Measurements from ENCODE around the gene GCN1.

GCN1 gene

GRCh38 chr12:120145164-120145563 lies 49.4 kb downstream of the GCN1 start:
- no peaks in the 10 kb centered on the region for H3K27me3 ChIP-seq (ENCODE audit: insufficient read depth, poor library complexity, severe bottlenecking)
- H3K4me3 ChIP-seq (replicated peaks; ENCODE audit: insufficient read depth, low read length): no peak overlapping the region
- TF ChIP-seq, protein P1, sequence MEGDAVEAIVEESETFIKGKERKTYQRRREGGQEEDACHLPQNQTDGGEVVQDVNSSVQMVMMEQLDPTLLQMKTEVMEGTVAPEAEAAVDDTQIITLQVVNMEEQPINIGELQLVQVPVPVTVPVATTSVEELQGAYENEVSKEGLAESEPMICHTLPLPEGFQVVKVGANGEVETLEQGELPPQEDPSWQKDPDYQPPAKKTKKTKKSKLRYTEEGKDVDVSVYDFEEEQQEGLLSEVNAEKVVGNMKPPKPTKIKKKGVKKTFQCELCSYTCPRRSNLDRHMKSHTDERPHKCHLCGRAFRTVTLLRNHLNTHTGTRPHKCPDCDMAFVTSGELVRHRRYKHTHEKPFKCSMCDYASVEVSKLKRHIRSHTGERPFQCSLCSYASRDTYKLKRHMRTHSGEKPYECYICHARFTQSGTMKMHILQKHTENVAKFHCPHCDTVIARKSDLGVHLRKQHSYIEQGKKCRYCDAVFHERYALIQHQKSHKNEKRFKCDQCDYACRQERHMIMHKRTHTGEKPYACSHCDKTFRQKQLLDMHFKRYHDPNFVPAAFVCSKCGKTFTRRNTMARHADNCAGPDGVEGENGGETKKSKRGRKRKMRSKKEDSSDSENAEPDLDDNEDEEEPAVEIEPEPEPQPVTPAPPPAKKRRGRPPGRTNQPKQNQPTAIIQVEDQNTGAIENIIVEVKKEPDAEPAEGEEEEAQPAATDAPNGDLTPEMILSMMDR (IDR thresholded peaks at IDR 0.05; ENCODE audit: insufficient read depth, low read length): no peak
- no peak for TF ChIP-seq GABPA (IDR thresholded peaks at IDR 0.05; ENCODE audit: low read depth)
- no peak for TF ChIP-seq POLR2AphosphoS5 (IDR thresholded peaks at IDR 0.05; ENCODE audit: low read depth)
- TF ChIP-seq, protein P2, sequence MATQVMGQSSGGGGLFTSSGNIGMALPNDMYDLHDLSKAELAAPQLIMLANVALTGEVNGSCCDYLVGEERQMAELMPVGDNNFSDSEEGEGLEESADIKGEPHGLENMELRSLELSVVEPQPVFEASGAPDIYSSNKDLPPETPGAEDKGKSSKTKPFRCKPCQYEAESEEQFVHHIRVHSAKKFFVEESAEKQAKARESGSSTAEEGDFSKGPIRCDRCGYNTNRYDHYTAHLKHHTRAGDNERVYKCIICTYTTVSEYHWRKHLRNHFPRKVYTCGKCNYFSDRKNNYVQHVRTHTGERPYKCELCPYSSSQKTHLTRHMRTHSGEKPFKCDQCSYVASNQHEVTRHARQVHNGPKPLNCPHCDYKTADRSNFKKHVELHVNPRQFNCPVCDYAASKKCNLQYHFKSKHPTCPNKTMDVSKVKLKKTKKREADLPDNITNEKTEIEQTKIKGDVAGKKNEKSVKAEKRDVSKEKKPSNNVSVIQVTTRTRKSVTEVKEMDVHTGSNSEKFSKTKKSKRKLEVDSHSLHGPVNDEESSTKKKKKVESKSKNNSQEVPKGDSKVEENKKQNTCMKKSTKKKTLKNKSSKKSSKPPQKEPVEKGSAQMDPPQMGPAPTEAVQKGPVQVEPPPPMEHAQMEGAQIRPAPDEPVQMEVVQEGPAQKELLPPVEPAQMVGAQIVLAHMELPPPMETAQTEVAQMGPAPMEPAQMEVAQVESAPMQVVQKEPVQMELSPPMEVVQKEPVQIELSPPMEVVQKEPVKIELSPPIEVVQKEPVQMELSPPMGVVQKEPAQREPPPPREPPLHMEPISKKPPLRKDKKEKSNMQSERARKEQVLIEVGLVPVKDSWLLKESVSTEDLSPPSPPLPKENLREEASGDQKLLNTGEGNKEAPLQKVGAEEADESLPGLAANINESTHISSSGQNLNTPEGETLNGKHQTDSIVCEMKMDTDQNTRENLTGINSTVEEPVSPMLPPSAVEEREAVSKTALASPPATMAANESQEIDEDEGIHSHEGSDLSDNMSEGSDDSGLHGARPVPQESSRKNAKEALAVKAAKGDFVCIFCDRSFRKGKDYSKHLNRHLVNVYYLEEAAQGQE (IDR thresholded peaks at IDR 0.05; ENCODE audit: insufficient replicate concordance, low read depth): no peak
- no peak for TF ChIP-seq SPI1 (IDR thresholded peaks at IDR 0.05; ENCODE audit: borderline replicate concordance, low read depth)
- no peak for DNase-seq (ENCODE audit: low read depth in 1 of 2, low spot score in 1 of 2)
- no peak overlapping the region for H3K27ac ChIP-seq (replicated peaks)

DNA sequence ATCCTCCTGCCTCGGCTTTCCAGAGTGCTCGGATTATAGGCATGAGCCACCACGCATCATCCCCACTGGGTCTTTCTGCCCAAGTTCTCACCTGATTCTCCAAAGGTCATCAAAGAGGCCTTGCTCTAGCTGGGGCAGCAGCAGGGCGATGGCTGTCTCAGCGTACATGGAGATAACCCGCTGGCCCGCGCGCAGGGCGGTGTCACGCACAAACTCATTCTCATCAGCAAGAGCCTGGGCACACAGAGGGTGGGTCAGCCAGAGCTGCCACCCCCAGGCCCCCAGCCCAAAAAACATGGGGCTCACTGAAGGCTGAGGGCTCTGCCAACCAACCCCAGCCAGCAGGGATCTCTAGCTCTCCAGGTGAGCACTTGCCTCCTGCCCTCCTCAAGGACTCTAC lies 50.3 kb downstream of the GCN1 start:
- TF ChIP-seq, protein P1 (IDR thresholded peaks at IDR 0.05; ENCODE audit: insufficient read depth, low read length): no peak
- TF ChIP-seq, protein P2 (IDR thresholded peaks at IDR 0.05; ENCODE audit: insufficient replicate concordance, low read depth): no peak
- TF ChIP-seq SPI1 (IDR thresholded peaks at IDR 0.05; ENCODE audit: borderline replicate concordance, low read depth): no peak
- TF ChIP-seq GABPA (IDR thresholded peaks at IDR 0.05; ENCODE audit: low read depth): no peak
- TF ChIP-seq POLR2AphosphoS5 (IDR thresholded peaks at IDR 0.05; ENCODE audit: low read depth): no peak
- DNase-seq (ENCODE audit: low read depth in 1 of 2, low spot score in 1 of 2): no peak
- Histone ChIP-seq H3K27me3 (ENCODE audit: insufficient read depth, poor library complexity, severe bottlenecking) (no peaks in the 10 kb centered on the region), H3K27ac (replicated peaks) (no peak overlapping the region), H3K4me3 (replicated peaks; ENCODE audit: insufficient read depth, low read length) (no peak overlapping the region)

DNA sequence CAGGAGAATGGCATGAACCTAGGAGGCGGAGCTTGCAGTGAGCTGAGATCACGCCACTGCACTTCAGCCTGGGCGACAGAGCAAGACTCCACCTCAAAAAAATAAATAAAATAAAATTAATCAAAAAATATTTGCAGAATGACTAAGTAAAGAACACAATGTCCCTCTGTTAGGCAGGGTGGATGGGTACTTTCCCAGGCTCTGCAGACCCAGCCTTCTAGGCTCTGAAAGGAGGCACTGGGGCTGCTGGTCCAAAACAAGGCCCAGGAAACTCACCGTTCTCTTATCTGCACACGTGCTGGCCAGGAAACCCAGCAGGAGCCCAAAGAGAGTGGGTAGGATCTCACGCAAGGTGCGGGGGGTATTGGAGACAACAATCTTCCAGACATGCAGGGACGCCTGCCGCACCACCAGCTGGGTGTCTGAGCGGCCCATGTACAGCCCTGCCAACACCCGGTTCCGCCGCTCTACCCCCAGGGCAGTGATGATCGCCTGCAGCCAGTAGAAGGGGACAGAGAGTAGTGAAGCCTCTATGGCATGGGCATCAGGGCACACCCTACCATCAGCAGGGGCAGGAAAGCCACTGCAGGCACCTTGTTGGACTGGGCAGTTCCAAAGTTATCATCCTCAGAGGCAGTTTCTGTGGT lies 52.2 kb downstream of the GCN1 start:
- Histone ChIP-seq H3K27me3 (ENCODE audit: insufficient read depth, poor library complexity, severe bottlenecking) (no peaks in the 10 kb centered on the region), H3K4me3 (replicated peaks; ENCODE audit: insufficient read depth, low read length) (no peak overlapping the region), H3K27ac (replicated peaks) (no peak overlapping the region)
- no peak for DNase-seq (ENCODE audit: low read depth in 1 of 2, low spot score in 1 of 2)
- TF ChIP-seq GABPA (IDR thresholded peaks at IDR 0.05; ENCODE audit: low read depth): no peak
- TF ChIP-seq POLR2AphosphoS5 (IDR thresholded peaks at IDR 0.05; ENCODE audit: low read depth): no peak
- TF ChIP-seq, protein P1 (IDR thresholded peaks at IDR 0.05; ENCODE audit: insufficient read depth, low read length): no peak
- TF ChIP-seq, protein P2 (IDR thresholded peaks at IDR 0.05; ENCODE audit: insufficient replicate concordance, low read depth): no peak
- TF ChIP-seq SPI1 (IDR thresholded peaks at IDR 0.05; ENCODE audit: borderline replicate concordance, low read depth): no peak

Measured in HL-60 (cell line).